ENCODE results near the gene GTF3C6.
"Not testable (repeated sequence)": the region's sequence is repeated elsewhere in the genome, so short reads cannot be mapped to it uniquely, and the experiment has no call there.

Gene GTF3C6

GRCh38 chr6:110960014-110960390 is 1.5 kb downstream of the GTF3C6 start:
- Mint-ChIP-seq H3K27ac (peak overlapping the region; percentile 63), H3K4me3 (peak overlapping the region; percentile 89)
- no peak for ATAC-seq

GRCh38 chr6:110962636-110963035 is 4.1 kb downstream of the GTF3C6 start:
- not testable (repeated sequence) for DNase-seq (ENCODE audit: low spot score in 2 of 2); H3K9me3 Mint-ChIP-seq; H3K4me3 Mint-ChIP-seq; H3K27ac Mint-ChIP-seq; ATAC-seq
- H3K36me3 Mint-ChIP-seq = peaks cover 86% of the 10 kb centered on the region
- peaks cover 17% of the 10 kb centered on the region for H3K4me1 Mint-ChIP-seq

More at GRCh38 chr6:110960014-110960390, 1.5 kb downstream of the GTF3C6 start:
- peaks cover 23% of the 10 kb centered on the region for H3K4me1 Mint-ChIP-seq
- DNase-seq (ENCODE audit: low spot score in 2 of 2) = no peak
- H3K9me3 Mint-ChIP-seq = no peaks in the 10 kb centered on the region
- peaks cover 60% of the 10 kb centered on the region for H3K36me3 Mint-ChIP-seq

- Mint-ChIP-seq H3K36me3 (peaks cover 85% of the 10 kb centered on the region), H3K27ac (peak overlapping the region; percentile 73), H3K4me3 (no peak overlapping the region), H3K9me3 (no peaks in the 10 kb centered on the region), H3K4me1 (peaks cover 5% of the 10 kb centered on the region)
- DNase-seq (ENCODE audit: low spot score in 2 of 2) (no peak), ATAC-seq (no peak)
Measured at GRCh38 chr6:110965629-110966229, 7.2 kb downstream of the GTF3C6 start.

- not testable (repeated sequence) for DNase-seq (ENCODE audit: low spot score in 2 of 2); H3K4me1 Mint-ChIP-seq; H3K4me3 Mint-ChIP-seq; ATAC-seq; H3K9me3 Mint-ChIP-seq
- H3K36me3 Mint-ChIP-seq = peaks cover 56% of the 10 kb centered on the region
- H3K27ac Mint-ChIP-seq = peak overlapping the region; percentile 23
Measured at GRCh38 chr6:110968661-110969060, 10.2 kb downstream of the GTF3C6 start.

GRCh38 chr6:110971468-110971867 is 13.0 kb downstream of the GTF3C6 start:
- Mint-ChIP-seq H3K36me3 (peaks cover 28% of the 10 kb centered on the region), H3K9me3 (no peaks in the 10 kb centered on the region), H3K4me3 (no peak overlapping the region), H3K27ac (no peak overlapping the region), H3K4me1 (no peaks in the 10 kb centered on the region)
- DNase-seq (ENCODE audit: low spot score in 2 of 2) = no peak
- ATAC-seq = no peak

GRCh38 chr6:110976575-110976974 is 18.1 kb downstream of the GTF3C6 start:
- Mint-ChIP-seq H3K36me3 (peaks cover 7% of the 10 kb centered on the region), H3K27ac (no peak overlapping the region), H3K4me3 (no peak overlapping the region), H3K9me3 (no peaks in the 10 kb centered on the region), H3K4me1 (peaks cover 18% of the 10 kb centered on the region)
- ATAC-seq (no peak), DNase-seq (ENCODE audit: low spot score in 2 of 2) (no peak)

- Mint-ChIP-seq H3K4me3 (peak overlapping the region; percentile 99), H3K36me3 (peaks cover 21% of the 10 kb centered on the region), H3K4me1 (peaks cover 32% of the 10 kb centered on the region), H3K27ac (no peak overlapping the region), H3K9me3 (no peaks in the 10 kb centered on the region)
- no peak for ATAC-seq
- DNase-seq (ENCODE audit: low spot score in 2 of 2) = no peak
Measured at GRCh38 chr6:110979565-110980101, 21.1 kb downstream of the GTF3C6 start.

GRCh38 chr6:110980227-110980626 is 21.7 kb downstream of the GTF3C6 start:
- ATAC-seq (no peak), DNase-seq (ENCODE audit: low spot score in 2 of 2) (no peak)
- H3K4me1 Mint-ChIP-seq = peaks cover 32% of the 10 kb centered on the region
- H3K36me3 Mint-ChIP-seq = peaks cover 27% of the 10 kb centered on the region
- H3K4me3 Mint-ChIP-seq = peak overlapping the region; percentile 99
- H3K27ac Mint-ChIP-seq = peak overlapping the region; percentile 100
- H3K9me3 Mint-ChIP-seq = no peaks in the 10 kb centered on the region

- H3K4me3 Mint-ChIP-seq = peak overlapping the region; percentile 99
- DNase-seq (ENCODE audit: low spot score in 2 of 2) = no peak
- no peaks in the 10 kb centered on the region for H3K9me3 Mint-ChIP-seq
- peak overlapping the region; percentile 100 for H3K27ac Mint-ChIP-seq
- H3K4me1 Mint-ChIP-seq = peaks cover 32% of the 10 kb centered on the region
- peaks cover 31% of the 10 kb centered on the region for H3K36me3 Mint-ChIP-seq
- no peak for ATAC-seq
Measured at GRCh38 chr6:110980648-110981047, 22.1 kb downstream of the GTF3C6 start.

- DNase-seq (ENCODE audit: low spot score in 2 of 2) = no peak
- Mint-ChIP-seq H3K27ac (peak overlapping the region; percentile 100), H3K9me3 (no peaks in the 10 kb centered on the region), H3K4me1 (peaks cover 37% of the 10 kb centered on the region), H3K4me3 (peak overlapping the region; percentile 99), H3K36me3 (peaks cover 37% of the 10 kb centered on the region)
- no peak for ATAC-seq
Measured at GRCh38 chr6:110981202-110981600, 22.7 kb downstream of the GTF3C6 start.

- ATAC-seq = no peak
- no peak for DNase-seq (ENCODE audit: low spot score in 2 of 2)
- peak overlapping the region; percentile 48 for H3K27ac Mint-ChIP-seq
- peaks cover 100% of the 10 kb centered on the region for H3K36me3 Mint-ChIP-seq
- H3K4me3 Mint-ChIP-seq = no peak overlapping the region
- H3K4me1 Mint-ChIP-seq = peaks cover 16% of the 10 kb centered on the region
- no peaks in the 10 kb centered on the region for H3K9me3 Mint-ChIP-seq
Measured at GRCh38 chr6:110990840-110991576, 32.5 kb downstream of the GTF3C6 start.

GRCh38 chr6:110996691-110997090 is 38.2 kb downstream of the GTF3C6 start:
- Mint-ChIP-seq H3K4me3 (no peak overlapping the region), H3K36me3 (peaks cover 100% of the 10 kb centered on the region), H3K27ac (no peak overlapping the region), H3K4me1 (no peaks in the 10 kb centered on the region), H3K9me3 (no peaks in the 10 kb centered on the region)
- ATAC-seq (no peak), DNase-seq (ENCODE audit: low spot score in 2 of 2) (no peak)

- ATAC-seq (no peak), DNase-seq (ENCODE audit: low spot score in 2 of 2) (no peak)
- Mint-ChIP-seq H3K4me3 (no peak overlapping the region), H3K27ac (peak overlapping the region; percentile 70), H3K9me3 (no peaks in the 10 kb centered on the region), H3K36me3 (peaks cover 99% of the 10 kb centered on the region), H3K4me1 (peaks cover 5% of the 10 kb centered on the region)
Measured at GRCh38 chr6:110999634-111000270, 41.2 kb downstream of the GTF3C6 start.

- no peak for DNase-seq (ENCODE audit: low spot score in 2 of 2)
- H3K4me1 Mint-ChIP-seq = peaks cover 9% of the 10 kb centered on the region
- H3K9me3 Mint-ChIP-seq = no peaks in the 10 kb centered on the region
- no peak overlapping the region for H3K4me3 Mint-ChIP-seq
- H3K27ac Mint-ChIP-seq = no peak overlapping the region
- no peak for ATAC-seq
- H3K36me3 Mint-ChIP-seq = peaks cover 99% of the 10 kb centered on the region
Measured at GRCh38 chr6:111002350-111002749, 43.8 kb downstream of the GTF3C6 start.

- Mint-ChIP-seq H3K4me3 (no peak overlapping the region), H3K27ac (no peak overlapping the region), H3K36me3 (peaks cover 100% of the 10 kb centered on the region), H3K9me3 (no peaks in the 10 kb centered on the region), H3K4me1 (no peaks in the 10 kb centered on the region)
- DNase-seq (ENCODE audit: low spot score in 2 of 2) (no peak), ATAC-seq (peak; percentile 31)
Measured at GRCh38 chr6:111011360-111012142, 53.0 kb downstream of the GTF3C6 start.
